Mucosa of stomach (tissue), 1 donor: ENCODE results near the gene PEX5L.

Experiments
- H3K27me3 ChIP-seq: one replicate; pipeline ENCODE4 v1.7.0; 2013; ENCODE audit warnings: mild to moderate bottlenecking, low read length; ENCODE audit not compliant: control insufficient read depth, insufficient read depth
- H3K36me3 ChIP-seq: one replicate; pipeline ENCODE4 v1.7.0; 2013; ENCODE audit warnings: low read length; ENCODE audit not compliant: control insufficient read depth, insufficient read depth
- H3K4me1 ChIP-seq: one replicate; pipeline ENCODE4 v1.7.0; 2013; ENCODE audit warnings: mild to moderate bottlenecking, low read length; ENCODE audit not compliant: control insufficient read depth, insufficient read depth
- H3K4me3 ChIP-seq: one replicate; pipeline ENCODE4 v1.7.0; 2013; ENCODE audit warnings: low read length
- H3K9ac ChIP-seq: one replicate; pipeline ENCODE4 v1.7.0; 2013; ENCODE audit warnings: mild to moderate bottlenecking, low read length, moderate library complexity
- H3K9me3 ChIP-seq: one replicate; pipeline ENCODE4 v1.7.0; 2013; ENCODE audit warnings: mild to moderate bottlenecking, low read length, moderate library complexity; ENCODE audit not compliant: control insufficient read depth
- donor health status: Pancreatic carcinoma.

PEX5L gene

DNA sequence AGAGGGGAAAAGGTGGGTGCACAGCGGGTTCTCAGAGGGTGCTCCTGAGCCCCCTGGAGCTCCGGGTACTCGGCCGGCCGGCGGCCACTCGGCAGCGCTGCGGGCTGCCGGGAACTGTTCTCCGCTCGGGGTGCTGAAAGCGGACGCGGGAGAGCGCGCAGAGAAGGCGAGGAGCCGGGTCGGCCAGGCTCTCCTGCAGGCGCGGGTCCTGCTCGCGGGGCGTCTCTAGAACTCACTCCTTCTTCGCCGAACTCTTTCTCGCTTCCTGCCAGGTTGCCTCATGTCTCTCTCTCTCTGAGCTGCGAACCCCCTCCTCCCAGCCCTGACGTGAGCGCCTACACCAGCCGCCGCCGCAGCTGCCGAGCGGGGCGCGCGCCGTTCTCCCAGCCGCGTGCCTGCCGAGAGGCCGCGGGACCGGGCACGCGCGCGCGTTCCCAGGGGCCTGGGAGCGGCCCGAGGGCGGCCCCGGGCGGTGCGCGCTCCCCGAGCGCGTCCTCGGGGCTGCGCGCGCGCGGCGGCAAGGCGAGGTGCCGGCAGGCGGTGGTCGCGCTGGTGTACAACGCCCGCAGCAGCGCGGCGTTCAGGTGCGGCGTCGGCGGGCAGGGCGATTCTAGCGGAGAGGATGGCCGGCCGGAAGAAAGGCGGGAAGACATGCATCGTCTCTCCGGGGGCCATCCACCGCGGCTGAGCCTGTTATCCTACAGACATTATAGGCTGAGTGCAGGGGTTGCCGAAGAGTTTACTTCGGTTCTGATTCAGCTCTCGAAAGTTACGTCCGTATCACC, at the start of gene PEX5L:
Gene PEX5L, minus strand, starts transcription at position 267 of the 785 bp plus-strand sequence. CDS start 338 bp downstream, outside the sequence.
- H3K9me3 ChIP-seq = no peaks in the 10 kb centered on the region
- H3K27me3 ChIP-seq = peaks cover 25% of the 10 kb centered on the region
- H3K4me3 ChIP-seq = no peak within 1 kb of the TSS
- no peaks in the 10 kb centered on the region for H3K36me3 ChIP-seq
- no peaks in the 10 kb centered on the region for H3K4me1 ChIP-seq
- no peak within 1 kb of the TSS for H3K9ac ChIP-seq

DNA sequence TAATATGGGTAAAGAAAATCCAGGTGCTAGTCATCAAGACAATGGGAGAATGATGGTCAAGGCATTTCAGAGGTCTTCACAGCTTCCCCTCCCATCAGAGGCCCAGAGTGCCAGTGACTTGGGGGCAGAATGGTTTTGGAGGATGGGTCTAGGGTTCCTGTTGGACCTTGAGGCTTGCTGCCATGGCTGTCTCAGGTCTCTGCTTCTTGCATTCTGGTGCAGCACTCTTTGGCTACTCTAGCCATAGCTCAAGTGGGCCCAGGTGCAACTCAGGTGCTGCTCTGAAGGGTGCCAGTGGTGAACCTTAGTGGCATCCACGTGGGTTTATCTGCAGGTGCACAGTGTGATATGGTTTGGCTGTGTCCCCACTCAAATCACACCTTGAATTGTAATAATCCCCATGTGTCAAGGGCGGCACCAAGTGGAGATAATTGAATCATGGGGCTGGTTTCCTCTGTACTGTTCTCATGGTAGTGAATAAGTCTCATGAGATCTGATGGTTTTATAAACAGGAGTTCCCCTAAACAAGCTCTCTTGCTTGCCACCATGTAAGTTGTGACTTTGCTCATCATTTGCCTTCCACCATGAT, 48.5 kb upstream of the PEX5L start:
- Histone ChIP-seq H3K9me3 (no peaks in the 10 kb centered on the region), H3K36me3 (no peaks in the 10 kb centered on the region), H3K27me3 (no peaks in the 10 kb centered on the region), H3K4me3 (no peak overlapping the region), H3K4me1 (no peaks in the 10 kb centered on the region), H3K9ac (no peak overlapping the region)

DNA sequence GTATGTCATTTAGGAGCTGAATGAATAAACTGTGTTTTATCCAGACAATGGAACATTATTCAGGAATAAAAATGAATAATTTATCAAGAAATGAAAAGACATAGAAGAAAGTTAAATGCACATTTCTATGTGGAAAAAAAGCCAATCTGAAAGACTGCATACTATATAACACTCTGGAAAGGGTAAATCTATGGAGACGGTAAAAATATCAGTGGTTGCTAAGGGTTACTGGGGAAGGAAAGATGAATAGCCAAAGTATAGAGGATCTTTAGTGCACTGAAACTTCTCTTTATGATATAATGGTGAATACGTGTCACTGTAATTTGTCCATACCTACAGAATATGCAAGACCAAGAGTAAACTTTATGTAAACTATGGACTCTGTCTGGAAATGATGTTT, 46.0 kb upstream of the PEX5L start:
- Histone ChIP-seq H3K27me3 (no peaks in the 10 kb centered on the region), H3K4me1 (no peaks in the 10 kb centered on the region), H3K9ac (no peak overlapping the region), H3K9me3 (no peaks in the 10 kb centered on the region), H3K4me3 (no peak overlapping the region), H3K36me3 (no peaks in the 10 kb centered on the region)

DNA sequence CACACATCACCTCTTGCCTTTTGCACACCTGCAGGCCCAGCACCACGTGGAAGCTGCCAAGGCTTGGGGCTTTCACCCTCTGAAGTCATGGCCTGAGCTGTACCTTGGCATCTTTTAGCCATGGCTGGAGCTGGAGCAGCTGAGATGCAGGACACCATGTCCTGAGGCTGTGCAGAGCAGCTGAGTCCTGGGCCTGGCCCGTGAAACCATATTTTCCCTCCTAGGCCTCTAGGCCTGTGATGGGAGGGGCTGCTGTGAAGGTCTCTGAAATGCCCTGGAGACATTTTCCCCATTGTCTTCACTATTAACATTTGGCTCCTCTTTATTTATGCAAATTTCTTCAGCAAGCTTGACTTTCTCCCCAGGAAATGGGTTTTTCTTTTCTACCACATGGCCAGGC, 41.9 kb upstream of the PEX5L start:
- Histone ChIP-seq H3K4me1 (no peaks in the 10 kb centered on the region), H3K9me3 (no peaks in the 10 kb centered on the region), H3K27me3 (no peaks in the 10 kb centered on the region), H3K4me3 (no peak overlapping the region), H3K9ac (no peak overlapping the region), H3K36me3 (no peaks in the 10 kb centered on the region)

DNA sequence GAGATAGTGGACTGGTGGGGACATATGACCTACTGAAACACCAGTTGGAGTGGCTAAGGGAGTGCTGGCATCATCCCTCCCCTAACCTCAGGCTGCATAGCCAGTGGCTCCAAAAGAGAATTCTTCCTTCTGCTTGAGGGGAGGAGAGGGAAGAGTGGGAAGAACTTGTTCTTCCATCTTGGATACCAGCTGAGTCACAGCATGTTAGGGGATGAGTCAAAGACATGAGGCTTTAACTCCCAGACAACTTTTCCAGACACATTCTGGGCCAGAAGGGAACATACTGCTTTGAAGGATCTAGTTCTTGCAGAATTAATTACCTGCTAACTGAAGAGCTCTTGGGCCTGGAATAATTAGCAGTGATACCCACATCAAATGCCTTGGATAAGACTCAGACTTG, 36.8 kb upstream of the PEX5L start:
- H3K9me3 ChIP-seq = no peaks in the 10 kb centered on the region
- no peaks in the 10 kb centered on the region for H3K4me1 ChIP-seq
- H3K4me3 ChIP-seq = no peak overlapping the region
- no peaks in the 10 kb centered on the region for H3K27me3 ChIP-seq
- H3K36me3 ChIP-seq = no peaks in the 10 kb centered on the region
- no peak overlapping the region for H3K9ac ChIP-seq

- Histone ChIP-seq H3K36me3 (no peaks in the 10 kb centered on the region), H3K4me3 (no peak overlapping the region), H3K27me3 (no peaks in the 10 kb centered on the region), H3K4me1 (no peaks in the 10 kb centered on the region), H3K9me3 (no peaks in the 10 kb centered on the region), H3K9ac (no peak overlapping the region)
Measured at GRCh38 chr3:180072786-180073185, 36.0 kb upstream of the PEX5L start.

DNA sequence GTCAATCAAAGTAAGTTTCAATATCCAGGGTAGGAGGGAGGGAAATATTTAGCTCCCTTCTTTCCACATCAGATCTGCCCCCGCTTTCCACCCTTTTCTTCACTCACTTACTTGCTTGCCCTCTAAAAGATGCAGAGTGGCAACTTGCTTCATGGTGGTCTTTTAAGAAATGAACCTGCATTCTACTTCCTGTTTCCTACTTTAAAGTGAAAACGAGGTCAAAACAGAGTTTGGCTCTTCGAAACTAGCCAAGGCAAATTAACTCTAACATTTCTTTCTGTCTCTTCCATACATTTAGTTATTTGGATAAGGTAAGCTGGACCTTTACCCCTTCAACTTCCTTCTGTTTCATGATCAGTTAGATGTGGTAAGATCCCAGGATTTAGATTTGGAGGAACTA, 34.2 kb upstream of the PEX5L start:
- Histone ChIP-seq H3K9ac (no peak overlapping the region), H3K4me3 (no peak overlapping the region), H3K9me3 (no peaks in the 10 kb centered on the region), H3K27me3 (no peaks in the 10 kb centered on the region), H3K36me3 (no peaks in the 10 kb centered on the region), H3K4me1 (no peaks in the 10 kb centered on the region)

DNA sequence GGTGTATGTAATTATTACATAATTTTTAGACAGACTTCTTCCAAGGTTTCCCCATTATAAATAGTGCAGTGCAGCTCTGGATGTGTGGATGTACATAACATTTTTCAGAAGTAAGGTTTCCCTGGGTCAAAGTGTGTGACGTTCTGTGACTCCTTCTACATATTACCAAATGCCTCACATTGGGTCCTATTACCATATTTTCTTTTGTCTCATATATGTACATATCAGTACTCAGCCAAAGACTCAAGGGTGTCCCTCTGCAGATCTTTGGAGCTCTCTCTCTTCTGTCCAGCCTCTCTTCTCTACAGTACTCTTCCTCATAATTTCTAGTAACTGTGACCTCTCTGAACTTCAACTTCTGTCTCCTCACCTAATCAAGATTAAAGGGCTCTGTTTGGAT, 31.3 kb upstream of the PEX5L start:
- Histone ChIP-seq H3K27me3 (no peaks in the 10 kb centered on the region), H3K4me1 (no peaks in the 10 kb centered on the region), H3K9ac (no peak overlapping the region), H3K4me3 (no peak overlapping the region), H3K36me3 (no peaks in the 10 kb centered on the region), H3K9me3 (no peaks in the 10 kb centered on the region)

- no peaks in the 10 kb centered on the region for H3K9me3 ChIP-seq
- no peaks in the 10 kb centered on the region for H3K4me1 ChIP-seq
- no peak overlapping the region for H3K9ac ChIP-seq
- H3K36me3 ChIP-seq = no peaks in the 10 kb centered on the region
- no peaks in the 10 kb centered on the region for H3K27me3 ChIP-seq
- H3K4me3 ChIP-seq = no peak overlapping the region
Measured at GRCh38 chr3:180066598-180066997, 29.9 kb upstream of the PEX5L start.

DNA sequence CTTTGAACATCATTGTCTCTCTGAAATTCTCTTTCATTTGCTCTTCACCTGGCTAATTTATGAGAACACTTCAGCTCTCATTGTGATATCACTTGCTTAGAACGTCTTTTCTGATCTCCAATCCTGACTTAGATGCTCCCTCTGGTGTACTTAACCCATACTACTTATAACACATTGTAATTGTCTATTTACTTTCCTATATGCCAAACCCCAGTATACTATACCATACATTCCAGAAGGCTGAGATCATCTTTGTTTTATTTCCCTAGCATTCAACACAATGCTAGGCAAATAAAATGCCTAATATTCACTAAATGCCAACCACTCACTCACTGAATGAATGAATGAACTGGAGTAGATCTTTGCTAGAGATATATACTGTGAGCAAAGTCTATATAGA, 27.0 kb upstream of the PEX5L start:
- Histone ChIP-seq H3K36me3 (no peaks in the 10 kb centered on the region), H3K4me1 (no peaks in the 10 kb centered on the region), H3K9me3 (no peaks in the 10 kb centered on the region), H3K4me3 (no peak overlapping the region), H3K9ac (no peak overlapping the region), H3K27me3 (no peaks in the 10 kb centered on the region)

- Histone ChIP-seq H3K36me3 (no peaks in the 10 kb centered on the region), H3K4me1 (no peaks in the 10 kb centered on the region), H3K9ac (no peak overlapping the region), H3K9me3 (no peaks in the 10 kb centered on the region), H3K27me3 (no peaks in the 10 kb centered on the region), H3K4me3 (no peak overlapping the region)
Measured at GRCh38 chr3:180062771-180063170, 26.0 kb upstream of the PEX5L start.

GRCh38 chr3:180059356-180059755, 22.6 kb upstream of the PEX5L start:
- no peaks in the 10 kb centered on the region for H3K9me3 ChIP-seq
- H3K36me3 ChIP-seq = no peaks in the 10 kb centered on the region
- H3K4me3 ChIP-seq = no peak overlapping the region
- no peaks in the 10 kb centered on the region for H3K4me1 ChIP-seq
- H3K9ac ChIP-seq = no peak overlapping the region
- no peaks in the 10 kb centered on the region for H3K27me3 ChIP-seq
